HG02970 (cell line): ENCODE results near the gene TRABD2B.

Experiments used
- ATAC-seq: cut with Tn5 transposase; IDR thresholded peaks from one replicate; pipeline ENCODE4 v1.9.1; 2021; ENCODE audit warnings: mild to moderate bottlenecking, moderate library complexity, moderate number of reproducible peaks; ENCODE audit not compliant: unreplicated experiment, low FRiP score

TRABD2B gene

DNA sequence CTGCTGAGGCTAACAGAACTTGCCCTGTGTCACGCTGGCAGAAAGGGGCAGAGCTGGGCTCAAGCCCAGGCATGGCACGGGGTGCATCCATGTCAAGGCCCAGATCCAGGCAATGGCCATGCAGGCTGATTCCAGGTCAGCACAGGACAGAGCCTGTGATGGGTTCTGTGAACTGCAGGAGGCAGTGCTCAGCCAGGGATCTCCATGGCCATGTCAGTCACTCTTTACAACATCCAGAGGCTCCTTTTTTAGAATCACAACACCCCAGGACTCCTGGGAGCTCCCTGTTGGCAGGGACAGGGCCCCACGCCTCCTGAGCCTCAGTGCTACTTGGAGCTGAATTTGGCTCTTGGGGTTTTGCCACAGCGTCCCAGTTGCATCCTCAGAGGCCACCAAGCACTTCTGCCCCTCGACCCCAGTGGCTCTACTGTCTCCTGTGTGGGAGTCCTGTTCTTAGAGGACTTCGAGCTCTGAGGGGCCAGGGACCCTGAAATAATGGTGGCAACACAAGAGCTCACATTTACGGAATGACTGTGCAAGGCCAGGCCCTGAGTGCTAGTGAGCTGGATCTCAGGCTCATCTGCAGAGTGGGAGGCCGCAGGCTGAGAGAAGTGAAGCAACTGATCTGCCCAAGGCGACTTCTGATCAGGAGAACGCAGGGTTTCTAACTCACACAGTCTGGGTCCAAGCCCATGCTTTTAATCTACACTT is 211.5 kb downstream of the TRABD2B start:
- no peak for ATAC-seq

GRCh38 chr1:47785118-47785517 is 212.1 kb downstream of the TRABD2B start:
- ATAC-seq, result no peak

DNA sequence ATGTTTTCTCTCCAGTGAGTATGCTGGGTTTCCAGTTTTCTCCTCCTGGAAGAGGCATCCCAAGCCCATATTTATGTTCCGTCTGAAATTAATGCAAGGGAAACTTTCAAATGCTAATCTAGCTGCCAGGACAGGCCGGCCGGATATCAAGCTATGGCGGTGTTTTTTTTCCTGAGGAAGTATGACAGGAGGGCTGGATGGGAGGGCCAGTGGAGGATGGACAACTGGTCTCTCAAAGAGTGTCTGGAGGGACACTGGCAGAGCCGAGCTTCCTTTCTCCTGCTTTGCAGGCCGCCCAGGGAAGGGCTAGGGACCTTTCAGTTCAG is 212.7 kb downstream of the TRABD2B start:
- ATAC-seq, result no peak

DNA sequence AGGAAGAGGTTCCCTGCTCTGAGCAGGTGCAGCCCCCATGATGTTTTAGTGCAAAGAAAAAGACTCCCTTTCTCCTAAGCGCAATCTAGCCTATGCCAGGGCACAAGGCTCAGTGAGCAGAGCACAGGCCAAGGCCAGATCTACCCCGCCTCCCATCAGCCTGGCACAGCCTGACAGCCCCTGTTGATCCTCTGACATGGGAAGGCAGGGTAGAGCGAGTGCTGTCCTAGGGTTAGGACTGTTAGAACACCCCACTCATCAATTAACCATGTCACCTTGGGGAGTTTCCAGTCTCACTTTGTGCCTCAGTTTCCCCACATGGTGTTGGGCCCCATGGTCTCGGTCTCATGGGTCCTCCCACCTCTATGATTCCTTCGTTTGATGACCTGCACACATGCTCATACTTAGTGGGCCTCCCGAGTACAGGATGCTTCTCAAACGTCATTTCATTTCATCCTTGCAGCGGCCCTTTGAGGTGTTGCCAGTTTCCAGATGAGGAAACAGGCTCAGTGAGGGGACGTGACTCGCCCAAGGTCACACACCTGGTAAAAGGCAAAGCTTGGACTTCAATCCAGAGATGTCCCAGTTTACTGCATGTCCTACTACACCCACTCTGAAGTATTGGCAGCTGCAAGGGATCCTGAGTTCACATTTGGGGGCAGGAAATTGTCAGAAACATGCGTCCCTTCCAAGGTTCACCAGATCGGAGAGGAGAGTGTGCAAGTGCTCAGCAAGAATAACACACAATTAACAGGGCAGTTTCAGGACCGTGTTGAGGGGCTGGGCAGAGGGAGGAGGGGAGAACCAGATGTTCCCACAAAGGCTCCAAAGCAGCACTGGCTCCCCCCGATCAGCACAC is 213.3 kb downstream of the TRABD2B start:
- ATAC-seq, result no peak

DNA sequence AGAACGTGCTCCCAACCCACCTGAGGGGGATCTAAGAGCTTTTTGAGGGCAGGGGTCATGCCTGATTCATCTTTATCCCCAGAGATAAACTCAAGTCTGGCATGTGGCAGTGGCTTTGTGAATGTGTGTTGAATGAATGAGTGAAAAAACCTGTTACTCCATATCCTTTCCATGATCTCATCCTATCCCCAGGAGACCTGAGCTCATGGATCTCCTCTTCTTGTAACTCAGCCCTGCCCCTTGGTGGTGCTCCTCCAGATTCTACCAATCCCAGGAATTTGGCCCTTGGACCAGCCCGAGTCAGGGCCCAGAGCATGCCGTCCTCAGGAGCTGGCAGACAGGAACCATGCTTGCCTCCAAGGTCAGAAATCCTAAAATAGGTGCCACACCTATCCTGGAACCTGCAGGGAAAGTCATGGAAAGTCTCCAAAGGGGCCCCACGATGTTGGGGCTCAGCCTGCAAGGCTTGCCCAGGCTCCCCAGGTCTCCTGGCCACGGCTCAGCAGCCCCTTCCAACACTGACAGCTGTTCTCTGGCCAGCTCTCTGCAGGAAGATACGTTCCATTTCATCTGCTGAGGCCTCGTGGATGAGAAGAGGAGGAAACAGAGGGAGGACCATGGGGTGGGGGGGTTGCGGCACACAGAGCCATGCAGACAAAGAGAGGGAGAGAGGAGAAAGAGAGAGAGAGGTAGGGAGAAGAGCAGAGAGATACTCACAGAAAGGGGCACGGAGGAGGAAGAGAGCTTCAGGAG is 214.6 kb downstream of the TRABD2B start:
- ATAC-seq, result no peak

GRCh38 chr1:47781171-47781959 is 215.8 kb downstream of the TRABD2B start:
- ATAC-seq, result no peak

- no peak for ATAC-seq
Measured at GRCh38 chr1:47780469-47780995, 216.7 kb downstream of the TRABD2B start.

- no peak for ATAC-seq
Measured at GRCh38 chr1:47779613-47780012, 217.6 kb downstream of the TRABD2B start.

- no peak for ATAC-seq
Measured at GRCh38 chr1:47778280-47778679, 218.9 kb downstream of the TRABD2B start.

DNA sequence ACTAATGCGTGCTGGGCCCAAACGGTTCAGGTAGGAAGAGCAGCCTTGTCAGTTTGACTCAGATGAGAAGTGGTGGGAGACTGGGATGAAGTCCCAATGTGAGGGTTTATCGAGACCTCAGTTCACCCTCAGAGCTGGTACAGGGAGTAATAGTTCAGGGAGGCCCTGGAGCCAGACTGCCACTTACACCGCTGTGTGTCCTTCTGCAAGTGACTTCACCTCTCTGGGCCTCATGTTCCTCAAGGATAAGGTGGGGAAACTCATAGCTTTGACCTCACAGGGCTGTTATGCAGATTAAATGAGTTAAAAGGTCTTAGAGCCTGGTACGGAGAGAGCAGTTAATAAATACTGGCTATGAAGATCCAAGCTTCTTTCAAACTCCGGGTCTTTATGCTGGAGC is 219.9 kb downstream of the TRABD2B start:
- ATAC-seq, result no peak

GRCh38 chr1:47776667-47777131 is 220.5 kb downstream of the TRABD2B start:
- ATAC-seq, result no peak

GRCh38 chr1:47774986-47775834 is 222.0 kb downstream of the TRABD2B start:
- no peak for ATAC-seq

GRCh38 chr1:47772960-47773682 is 224.1 kb downstream of the TRABD2B start:
- ATAC-seq, result no peak

DNA sequence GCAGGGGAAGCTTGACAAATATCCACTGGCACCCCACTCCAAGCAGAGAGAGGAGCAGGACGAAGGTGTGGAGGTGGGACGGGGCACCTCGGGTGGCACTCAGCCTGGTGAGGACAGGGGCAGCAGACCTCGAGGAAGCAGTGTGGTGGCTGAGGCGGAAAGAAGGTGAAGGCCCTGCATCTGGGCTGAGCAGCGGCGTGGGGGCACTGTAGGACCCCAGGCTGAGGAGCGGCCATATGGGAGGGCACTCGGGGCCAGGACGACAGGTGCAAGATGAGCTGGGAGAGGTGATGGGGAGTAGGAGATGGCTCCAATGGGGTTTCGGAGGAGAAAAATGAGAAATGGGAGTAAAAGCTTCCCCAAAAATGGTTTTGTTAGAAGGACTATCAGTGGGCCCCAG is 224.9 kb downstream of the TRABD2B start:
- no peak for ATAC-seq

- no peak for ATAC-seq
Measured at GRCh38 chr1:47771751-47772150, 225.4 kb downstream of the TRABD2B start.

GRCh38 chr1:47769983-47770382 is 227.2 kb downstream of the TRABD2B start:
- no peak for ATAC-seq

- no peak for ATAC-seq
Measured at GRCh38 chr1:47769295-47769694, 227.9 kb downstream of the TRABD2B start.

DNA sequence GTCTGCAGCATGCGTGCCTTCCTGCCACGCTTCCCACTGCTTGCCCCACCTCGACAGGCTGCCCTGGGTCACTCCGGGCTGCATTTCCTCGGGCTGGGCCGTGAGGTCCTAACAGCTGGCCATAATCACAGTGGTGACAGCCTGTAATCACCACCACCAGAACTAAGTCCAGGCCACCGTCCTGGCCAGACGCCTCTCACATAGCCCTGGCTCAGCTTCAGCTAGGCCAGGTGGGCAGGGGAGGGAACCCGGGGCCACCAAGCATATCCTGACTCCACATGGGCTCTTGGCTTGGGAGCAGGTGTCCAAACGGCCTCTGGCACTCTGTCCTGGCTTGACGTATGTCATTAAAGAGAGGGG is 229.5 kb downstream of the TRABD2B start:
- no peak for ATAC-seq
